ENCODE results near the gene RAMP3.

DNA sequence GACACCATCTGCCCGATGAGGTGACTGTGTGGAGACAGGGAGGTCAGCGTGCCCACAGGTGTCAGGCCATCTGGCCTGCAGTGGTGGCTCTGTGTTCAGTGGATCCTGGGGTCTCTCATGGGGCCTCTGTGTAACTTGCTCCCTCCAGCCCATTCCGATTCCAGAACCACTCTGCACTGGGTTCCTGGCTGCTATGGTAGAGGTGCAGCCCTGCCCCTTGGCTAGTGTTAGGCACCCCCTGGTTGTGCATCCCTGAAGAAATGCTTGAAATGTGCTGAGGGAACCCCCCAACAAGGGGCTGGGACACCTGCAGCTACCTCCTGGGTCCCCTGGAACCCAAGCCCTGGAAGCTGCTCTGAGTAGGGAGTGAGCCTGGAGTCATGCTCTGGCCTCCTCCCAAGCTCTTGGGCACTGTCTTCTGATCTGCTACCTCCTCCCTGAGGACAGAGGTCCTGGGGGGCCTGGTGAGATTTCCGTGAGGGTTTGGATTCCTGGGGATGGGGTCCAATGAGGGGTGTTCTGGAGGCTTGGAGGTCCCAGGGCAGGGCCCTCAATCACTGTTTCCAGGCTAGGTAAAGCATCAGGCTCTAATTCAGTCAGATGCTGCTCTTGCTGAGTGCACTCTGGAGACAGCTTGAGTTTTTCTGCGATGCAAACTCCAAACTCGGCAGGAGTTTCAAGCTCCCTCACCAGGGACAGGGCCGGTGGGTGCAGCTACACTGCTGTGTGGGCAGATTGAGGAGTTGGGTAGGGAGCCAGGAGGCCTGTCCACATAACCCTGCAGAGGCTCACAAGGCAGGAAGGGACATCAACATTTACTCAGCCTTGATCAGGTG, 27.7 kb downstream of the RAMP3 start:
- TF ChIP-seq CTCF (IDR thresholded peaks at IDR 0.05 in 4 of 5, conservative IDR thresholded peaks at IDR 0.05 in 1 of 5) (no peak), POLR2A (IDR thresholded peaks at IDR 0.05) (no peak)
